ENCODE results near the gene HSPG2. TPM values are rescaled to one million over a fixed set of nuclear protein-coding genes. Genes with fewer than 3 reads are reported as not detected.

The HSPG2 gene
- total and polyA plus RNA-seq, 8 donors, result 50.4 to 164 (median 63.9) TPM

- Histone ChIP-seq H3K4me3 (no peak overlapping the region), H3K4me1 (no peaks in the 10 kb centered on the region), H3K27ac (no peak overlapping the region), H3K36me3 (peaks cover 0 to 14% (median under 1%) of the 10 kb centered on the region in 3 donors), H3K27me3 (no peaks in the 10 kb centered on the region), H3K9me3 (no peaks in the 10 kb centered on the region)
- FAIRE-seq (no peak), ATAC-seq (no peak), DNase-seq (peak in 1 of 6 donors; percentile 44)
- TF ChIP-seq CTCF (IDR thresholded peaks at IDR 0.05), result no peak
- WGBS, 2 donors, result 65 to 79% methylated on average over 9 of the region's 9 CpGs
- intact Hi-C loops (cut with DNase I), result no loop called here
These were observed 114.8 kb downstream of the HSPG2 start for GRCh38 chr1:21822349-21822748.

GRCh38 chr1:21821385-21822019 is 115.6 kb downstream of the HSPG2 start:
- peaks cover 0 to 6% (median 0%) of the 10 kb centered on the region in 3 donors for H3K36me3 ChIP-seq
- no peaks in the 10 kb centered on the region for H3K4me1 ChIP-seq
- no peaks in the 10 kb centered on the region for H3K9me3 ChIP-seq
- no peak for TF ChIP-seq CTCF (IDR thresholded peaks at IDR 0.05)
- no peak for ATAC-seq
- intact Hi-C loops (cut with DNase I), result no loop called here
- WGBS, 2 donors, result 91% methylated on average over 11 of the region's 11 CpGs
- H3K27ac ChIP-seq, result no peak overlapping the region
- no peak for FAIRE-seq
- peak in 1 of 6 donors; percentile 55 for DNase-seq
- no peaks in the 10 kb centered on the region for H3K27me3 ChIP-seq
- H3K4me3 ChIP-seq, result no peak overlapping the region

GRCh38 chr1:21820597-21821232 is 116.4 kb downstream of the HSPG2 start:
- no peaks in the 10 kb centered on the region for H3K4me1 ChIP-seq
- H3K27ac ChIP-seq, result no peak overlapping the region
- no peak overlapping the region for H3K4me3 ChIP-seq
- no peaks in the 10 kb centered on the region for H3K27me3 ChIP-seq
- intact Hi-C loops (cut with DNase I), result no loop called here
- TF ChIP-seq CTCF (IDR thresholded peaks at IDR 0.05), result no peak
- H3K9me3 ChIP-seq, result no peaks in the 10 kb centered on the region
- ATAC-seq (no peak), FAIRE-seq (no peak), DNase-seq (no peak)
- H3K36me3 ChIP-seq, result peaks cover 0 to 5% (median 0%) of the 10 kb centered on the region in 3 donors
- WGBS, 2 donors, result 94 to 95% methylated on average over 9 of the region's 9 CpGs

- peaks cover 0 to 2% (median 0%) of the 10 kb centered on the region in 3 donors for H3K36me3 ChIP-seq
- FAIRE-seq (no peak), ATAC-seq (peak in 3 of 4 donors; percentile 29 to 56 (median 54)), DNase-seq (peak in 1 of 6 donors; percentile 46)
- no peak for TF ChIP-seq CTCF (IDR thresholded peaks at IDR 0.05)
- H3K4me1 ChIP-seq, result no peaks in the 10 kb centered on the region
- H3K4me3 ChIP-seq, result no peak overlapping the region
- 53 to 60% methylated on average over 6 to 10 of the region's 10 CpGs for WGBS, 2 donors
- no peak overlapping the region for H3K27ac ChIP-seq
- no peaks in the 10 kb centered on the region for H3K27me3 ChIP-seq
- intact Hi-C loops (cut with DNase I), result no loop called here
- no peaks in the 10 kb centered on the region for H3K9me3 ChIP-seq
These were observed 118.5 kb downstream of the HSPG2 start for GRCh38 chr1:21818656-21819055.

All from pancreas (tissue), 10 donors.